NCI-H146 treated with DMSO at 0.1 percent for 48 hours (cell line): ENCODE data around the gene CLDN24.
"Not testable (repeated sequence)": the region's sequence is repeated elsewhere in the genome, so short reads cannot be mapped to it uniquely, and the experiment has no call there.

ENCODE experiments used
- DNase-seq: peaks from one replicate; lab custom pipeline; 2025; ENCODE audit not compliant: unreplicated experiment; lab: John Stamatoyannopoulos, UW

CLDN24 gene

DNA sequence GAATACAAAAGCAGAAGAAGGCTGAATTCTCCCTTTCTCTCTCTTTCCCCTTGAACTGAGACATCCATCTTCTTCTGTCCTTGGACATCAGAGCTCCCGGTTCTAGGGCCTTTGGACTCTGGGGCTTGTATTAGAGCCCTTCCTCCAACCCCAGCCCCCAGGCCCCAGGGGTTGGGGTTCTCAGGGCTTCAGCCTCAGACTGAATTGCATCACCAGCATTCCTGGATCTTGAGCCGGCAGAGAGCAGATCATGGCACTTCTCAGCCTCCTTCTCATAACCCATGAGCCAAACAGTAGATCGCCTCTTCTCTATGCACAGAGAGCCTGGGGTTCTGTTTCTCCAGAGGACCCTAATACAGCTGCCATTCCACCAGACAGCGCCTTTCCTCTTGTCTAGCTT, 25.3 kb upstream of the CLDN24 start:
- no peak for DNase-seq

- no peak for DNase-seq
Measured at GRCh38 chr4:183347146-183347545, 24.9 kb upstream of the CLDN24 start.

DNA sequence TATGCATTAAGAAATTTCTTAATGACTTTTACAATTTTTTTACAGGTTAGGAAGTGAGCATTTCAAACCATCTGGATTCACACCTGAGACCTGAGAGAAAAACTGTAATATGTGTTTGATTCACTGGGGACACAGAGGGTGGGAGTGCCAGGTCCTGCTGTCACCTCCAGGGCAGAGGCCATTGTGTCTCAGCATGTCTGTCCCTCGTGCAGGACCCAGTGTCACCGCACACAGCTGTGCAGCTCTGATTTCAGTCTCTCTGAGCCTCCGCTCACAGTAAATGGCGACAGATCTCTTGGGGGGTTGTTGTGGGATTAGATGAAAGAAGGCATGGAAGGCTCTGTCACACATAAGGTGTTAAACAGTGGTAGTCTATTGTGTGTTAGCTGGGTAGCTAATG, 23.0 kb upstream of the CLDN24 start:
- no peak for DNase-seq

GRCh38 chr4:183344523-183345255, 22.5 kb upstream of the CLDN24 start:
- no peak for DNase-seq

- DNase-seq = no peak
Measured at GRCh38 chr4:183343730-183344129, 21.5 kb upstream of the CLDN24 start.

DNA sequence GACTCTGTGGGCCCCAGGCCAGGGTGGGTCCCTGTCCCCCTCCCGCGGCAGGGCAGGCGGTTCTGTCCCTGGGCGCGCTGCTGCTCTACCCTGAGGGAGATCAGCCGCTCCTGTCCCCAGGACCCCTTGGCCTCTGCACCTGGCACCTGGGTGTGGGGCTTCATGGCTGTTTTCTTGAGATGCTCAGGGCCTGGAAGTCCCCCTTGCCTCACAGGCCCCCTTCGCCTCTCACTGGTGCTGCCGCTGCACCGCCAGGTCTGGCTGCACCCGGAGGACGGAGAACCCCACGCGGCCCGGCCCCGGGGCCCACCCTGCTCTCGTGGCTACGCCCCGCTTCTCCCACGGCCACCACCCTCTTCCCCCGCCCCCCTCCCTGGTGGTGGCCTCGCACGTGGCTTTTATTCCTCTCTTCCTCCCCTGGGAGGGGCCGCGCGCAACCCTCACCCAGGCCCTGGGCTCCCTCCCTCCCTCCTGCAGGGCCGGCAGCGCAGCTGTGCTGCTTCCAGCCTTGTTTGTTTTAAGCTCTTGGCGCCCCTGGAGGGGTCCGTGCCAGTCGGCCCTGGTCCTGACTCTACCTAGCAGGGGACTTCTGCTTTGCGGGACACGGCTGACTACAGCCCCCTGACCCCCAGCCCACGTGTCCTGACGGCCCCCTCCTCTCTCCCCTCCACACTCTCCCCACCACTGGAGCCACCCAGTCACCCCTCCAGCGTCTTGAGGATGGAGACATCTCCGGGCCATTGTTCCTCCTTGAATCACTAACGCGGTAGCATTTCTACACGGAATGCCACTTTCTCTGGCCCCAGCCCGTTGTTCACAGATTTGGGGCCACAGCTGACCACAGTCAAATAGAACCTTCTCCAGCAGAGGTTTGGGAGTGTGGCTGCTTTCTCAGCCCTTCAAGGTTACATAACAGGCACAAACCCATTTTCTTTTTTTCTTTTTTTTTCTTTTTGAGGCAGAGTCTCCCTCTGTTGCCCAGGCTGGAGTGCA, 20.6 kb upstream of the CLDN24 start:
- no peak for DNase-seq

DNA sequence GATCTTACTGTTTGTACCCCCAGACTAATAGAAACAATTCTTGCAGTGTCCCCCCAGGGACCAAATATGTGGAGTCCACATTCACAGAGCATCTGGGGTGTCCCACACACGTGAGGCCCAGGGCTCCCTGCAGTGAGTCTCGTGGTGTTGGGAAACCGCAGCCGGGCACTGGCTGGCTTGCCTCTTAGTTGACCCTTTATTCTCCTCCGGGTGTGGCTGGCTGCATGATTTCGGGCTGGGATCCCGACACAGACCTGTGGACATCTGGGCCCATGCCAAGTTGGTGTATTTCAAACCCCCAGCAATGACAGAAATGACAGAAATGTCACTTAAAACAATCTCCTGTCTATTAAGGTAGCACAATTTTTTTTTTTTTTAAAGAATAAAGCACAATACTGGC, 15.6 kb upstream of the CLDN24 start:
- DNase-seq = no peak

DNA sequence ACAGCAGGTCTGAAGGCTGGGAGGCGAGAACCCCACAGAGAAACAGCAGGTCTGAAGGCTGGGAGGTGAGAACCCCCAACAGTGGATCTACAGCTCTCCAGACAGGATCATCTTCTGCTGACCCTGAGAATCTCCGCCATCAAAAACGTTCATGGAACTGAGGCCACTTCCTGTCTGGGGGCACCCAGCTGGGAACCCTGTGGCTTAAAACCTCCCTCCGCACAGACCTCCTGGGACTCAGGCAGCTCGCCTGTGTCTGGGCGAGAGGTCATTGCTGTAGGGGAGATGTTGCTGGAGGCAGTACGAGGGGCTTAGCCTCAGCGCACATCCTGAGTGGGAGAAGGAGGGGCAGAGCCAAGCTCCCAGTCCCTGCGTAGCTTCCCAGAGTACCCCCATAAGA, 15.1 kb upstream of the CLDN24 start:
- no peak for DNase-seq

GRCh38 chr4:183335369-183335940, 13.2 kb upstream of the CLDN24 start:
- DNase-seq = no peak

- no peak for DNase-seq
Measured at GRCh38 chr4:183333983-183334382, 11.8 kb upstream of the CLDN24 start.

DNA sequence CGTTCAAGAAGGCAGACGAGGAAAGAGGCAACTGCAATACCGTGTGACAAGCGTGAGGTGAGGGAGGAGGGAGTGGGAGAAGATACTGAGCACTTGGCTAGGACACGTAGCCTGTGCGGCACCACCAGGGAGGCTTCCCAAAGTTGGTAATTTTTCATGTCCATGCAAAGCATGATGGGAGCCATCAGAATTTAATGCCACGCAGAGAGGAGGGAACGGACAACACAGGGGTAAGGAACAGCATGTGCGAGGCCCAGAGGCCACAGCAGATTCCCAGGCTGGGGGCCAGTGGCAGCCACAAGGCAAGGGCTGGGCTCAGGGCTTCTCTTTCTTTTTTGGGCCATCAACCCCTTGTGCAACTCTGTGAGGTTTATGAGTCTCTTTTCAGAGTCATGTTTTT, 11.0 kb upstream of the CLDN24 start:
- DNase-seq = no peak

DNA sequence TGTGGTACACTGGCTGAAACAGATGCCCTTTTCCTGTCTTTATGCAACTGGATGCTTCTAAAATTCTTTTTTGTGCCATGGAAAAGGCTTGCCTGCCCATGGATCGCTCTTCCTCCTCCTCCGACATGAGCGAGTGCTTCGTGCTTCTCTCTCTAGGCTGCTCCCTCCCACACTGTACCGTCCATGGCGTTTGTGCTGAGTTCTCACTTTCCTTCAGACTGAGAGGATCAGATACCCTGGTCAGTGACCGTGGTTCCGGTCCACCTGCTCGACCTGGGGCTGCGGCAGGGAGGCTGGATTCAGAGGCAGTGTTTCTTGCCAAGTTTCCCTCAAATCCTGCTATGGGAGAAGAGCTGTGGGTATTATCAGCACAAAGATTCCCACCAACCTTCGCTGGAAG, 10.2 kb upstream of the CLDN24 start:
- DNase-seq = no peak

DNA sequence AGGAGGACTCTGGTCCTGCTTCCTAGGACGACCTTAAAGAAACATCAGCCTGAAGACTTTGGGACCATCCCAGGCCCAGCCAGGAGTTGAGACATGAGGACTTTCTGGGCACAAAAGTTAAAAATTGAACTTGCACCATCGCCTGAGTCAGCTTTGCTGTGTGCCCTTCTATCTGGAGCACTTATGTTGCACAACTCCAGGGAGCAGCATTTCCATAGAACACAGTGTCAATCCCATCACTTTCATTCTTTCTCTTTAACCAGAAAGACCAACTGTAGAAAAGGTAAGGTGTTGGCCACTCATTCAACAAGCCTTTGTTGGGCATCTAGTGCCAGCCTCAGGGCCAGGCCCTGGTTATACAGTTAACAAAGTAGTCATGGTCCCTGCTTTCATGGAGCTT, 8.6 kb upstream of the CLDN24 start:
- DNase-seq = no peak

GRCh38 chr4:183329954-183330742, 7.9 kb upstream of the CLDN24 start:
- DNase-seq = no peak

GRCh38 chr4:183329244-183329643, 7.0 kb upstream of the CLDN24 start:
- DNase-seq = no peak

- no peak for DNase-seq
Measured at GRCh38 chr4:183328832-183329231, 6.6 kb upstream of the CLDN24 start.

- no peak for DNase-seq
Measured at GRCh38 chr4:183327827-183328226, 5.6 kb upstream of the CLDN24 start.

GRCh38 chr4:183326853-183327252, 4.6 kb upstream of the CLDN24 start:
- no peak for DNase-seq

DNA sequence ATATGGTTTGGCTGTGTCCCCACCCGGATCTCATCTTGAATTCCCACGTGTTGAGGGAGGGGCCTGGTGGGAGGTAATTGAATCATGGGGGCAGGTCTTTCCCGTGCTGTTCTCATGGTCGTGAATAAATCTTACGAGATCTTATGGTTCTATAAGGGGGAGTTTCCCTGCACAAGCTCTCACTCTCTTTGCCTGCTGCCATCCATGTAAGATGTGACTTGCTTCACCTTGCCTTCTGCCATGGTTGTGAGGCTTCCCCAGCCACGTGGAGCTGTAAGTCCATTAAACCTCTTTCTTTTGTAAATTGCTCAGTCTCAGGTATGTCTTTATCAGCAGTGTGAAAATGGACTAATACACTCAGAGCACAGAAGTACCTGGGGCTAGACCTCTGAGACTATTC, 4.2 kb upstream of the CLDN24 start:
- DNase-seq = not testable (repeated sequence)

DNA sequence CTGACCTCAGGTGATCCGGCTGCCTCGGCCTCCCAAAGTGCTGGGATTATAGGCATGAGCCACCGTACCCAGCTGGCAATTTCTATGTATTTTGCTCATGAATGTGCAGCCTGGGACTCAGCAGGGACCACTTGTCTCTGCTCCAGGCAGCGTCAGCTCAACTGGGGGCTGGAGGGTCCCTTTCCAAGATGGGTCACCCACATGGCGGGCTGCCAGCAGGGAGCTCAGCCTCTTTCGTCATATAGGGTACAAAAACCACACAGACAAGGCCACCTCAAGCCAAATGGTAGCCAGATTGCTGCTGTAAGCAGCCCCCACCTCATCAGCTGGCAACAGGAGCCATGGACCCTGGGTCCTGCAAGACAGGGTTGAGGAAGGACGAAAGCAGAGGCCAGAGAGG, 2.4 kb upstream of the CLDN24 start:
- DNase-seq = no peak

DNA sequence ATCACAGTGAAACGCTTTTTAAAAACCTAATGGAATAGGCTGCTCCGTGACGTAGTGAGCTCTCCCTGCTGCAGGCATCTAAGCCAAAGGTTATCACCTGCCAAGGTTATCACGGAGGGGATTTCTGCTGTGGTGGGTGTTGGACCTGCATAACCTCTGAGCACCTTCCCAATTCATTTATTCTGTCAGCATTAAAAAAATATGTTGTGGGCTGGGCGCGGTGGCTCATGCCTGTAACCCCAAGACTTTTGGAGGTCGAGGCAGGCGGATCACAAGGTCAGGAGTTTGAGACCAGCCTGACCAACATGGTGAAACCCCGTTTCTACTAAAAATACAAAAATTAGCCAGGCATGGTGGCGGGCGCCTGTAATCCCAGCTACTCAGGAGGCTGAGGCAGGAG, 1.8 kb upstream of the CLDN24 start:
- not testable (repeated sequence) for DNase-seq
